Activated naive CD4-positive, alpha-beta T cell treated with anti-CD3 and anti-CD28 coated beads, Interleukin-2, amount 50 U/mL, for 72 hours (primary cell): ENCODE measurements around the gene NOL6. TPM values are rescaled to one million over a fixed set of nuclear protein-coding genes. Genes with fewer than 3 reads are reported as not detected.
A peak's percentile ranks its signal among the peaks of the same experiment; 100 is the strongest.
"Not testable (repeated sequence)": the region's sequence is repeated elsewhere in the genome, so short reads cannot be mapped to it uniquely, and the experiment has no call there.

Experiments
- ATAC-seq, 2 donors: fragments of 150-1000 bp; cut with Tn5 transposase; 2 replicates each; pipeline ENCODE4 v1.10.0; 2021; ENCODE audit warnings: mild to moderate bottlenecking in 2 of 2, moderate library complexity in 2 of 2
- DNase-seq, 2 donors: peaks; one replicate each; pipeline ENCODE4 v3.0.0; 2021 to 2022; ENCODE audit warnings: low spot score in 2 of 2
- H3K27ac Mint-ChIP-seq, 2 donors: one replicate each; pipeline ENCODE4 v1.8.0; 2022; ENCODE audit warnings: mild to moderate bottlenecking in 2 of 2, mixed read lengths in 2 of 2
- H3K36me3 Mint-ChIP-seq, 2 donors: one replicate each; pipeline ENCODE4 v1.8.0; 2022; ENCODE audit warnings: mixed read lengths in 2 of 2
- H3K9me3 Mint-ChIP-seq, 2 donors: one replicate each; pipeline ENCODE4 v1.8.0; 2022; ENCODE audit warnings: mixed read lengths in 2 of 2
- total RNA-seq, 2 donors: library from RNA; stranded (reverse); gene quantifications; one replicate each; pipeline ENCODE4 v1.2.3, GENCODE V29; 2022

Gene NOL6
- total RNA-seq, 2 donors from 2014 or later, result 34.2 to 40.2 TPM

DNA sequence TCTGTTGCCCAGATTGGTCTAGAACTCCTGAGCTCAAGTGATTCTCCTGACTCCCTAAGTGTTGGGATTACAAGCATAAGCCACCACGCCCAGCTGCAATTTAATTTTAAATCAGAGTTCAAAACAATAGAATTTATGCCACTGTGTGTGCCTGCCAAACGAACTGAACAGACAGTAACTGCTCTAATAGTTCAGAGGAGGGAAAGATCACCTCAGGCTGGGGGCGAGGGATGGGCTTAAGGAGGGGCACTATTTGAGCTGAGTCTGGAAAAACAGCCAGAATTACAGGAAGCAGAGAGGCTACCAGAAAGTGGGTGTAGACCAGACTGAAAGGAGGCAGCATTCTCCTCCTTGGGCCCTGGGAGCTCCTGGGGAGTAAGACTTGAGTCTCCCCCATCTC lies 12.2 kb downstream of the NOL6 start:
- ATAC-seq (no peak), DNase-seq (no peak)
- Mint-ChIP-seq H3K9me3 (no peaks in the 10 kb centered on the region), H3K36me3 (peaks cover 0 to 9% of the 10 kb centered on the region in 2 donors), H3K27ac (peak overlapping the region; percentile 31 to 42)

DNA sequence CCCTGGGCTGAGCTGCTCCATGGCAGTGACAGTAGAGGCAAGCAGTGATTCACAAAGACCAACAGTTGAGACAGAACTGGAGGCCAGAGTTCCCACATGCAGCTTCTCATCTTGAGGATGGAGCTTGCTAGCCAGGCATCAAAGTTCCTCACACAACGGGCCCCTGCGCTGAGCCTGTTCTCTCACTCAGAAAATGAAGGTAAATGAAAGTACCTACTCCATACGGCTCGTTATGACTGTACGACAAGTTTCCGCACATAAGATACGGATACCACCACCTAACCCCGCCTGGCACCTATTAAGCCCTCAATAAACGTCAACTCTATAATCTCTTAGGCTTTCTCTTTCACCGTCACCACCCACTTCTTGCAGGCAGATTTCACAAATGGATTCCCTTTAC lies 12.9 kb downstream of the NOL6 start:
- Mint-ChIP-seq H3K36me3 (peaks cover 0 to 9% of the 10 kb centered on the region in 2 donors), H3K9me3 (no peaks in the 10 kb centered on the region), H3K27ac (peak overlapping the region; percentile 31 to 42)
- DNase-seq, result no peak
- ATAC-seq, result no peak

DNA sequence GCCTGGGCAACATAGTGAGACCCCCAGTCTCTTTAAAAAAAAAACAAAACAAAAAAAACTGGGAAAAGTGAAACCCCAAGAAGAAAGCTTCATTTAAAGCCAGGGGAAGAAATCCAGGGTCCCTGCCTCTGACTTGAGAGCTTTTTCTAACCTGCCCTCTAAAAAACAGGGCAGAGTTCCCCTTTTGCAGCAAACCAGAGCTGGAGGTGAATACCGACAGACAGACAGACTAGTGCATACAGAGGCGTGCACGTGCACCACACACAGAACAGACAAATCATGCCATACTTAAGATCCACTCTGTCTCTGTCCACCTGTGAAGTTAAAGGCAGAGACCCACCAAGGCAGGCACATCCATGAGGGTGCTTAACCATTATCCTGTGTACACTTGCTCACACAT lies 14.6 kb downstream of the NOL6 start:
- Mint-ChIP-seq H3K9me3 (no peaks in the 10 kb centered on the region), H3K27ac (peak overlapping the region; percentile 85 to 98), H3K36me3 (peaks cover 0 to 9% of the 10 kb centered on the region in 2 donors)
- DNase-seq (no peak), ATAC-seq (no peak)

DNA sequence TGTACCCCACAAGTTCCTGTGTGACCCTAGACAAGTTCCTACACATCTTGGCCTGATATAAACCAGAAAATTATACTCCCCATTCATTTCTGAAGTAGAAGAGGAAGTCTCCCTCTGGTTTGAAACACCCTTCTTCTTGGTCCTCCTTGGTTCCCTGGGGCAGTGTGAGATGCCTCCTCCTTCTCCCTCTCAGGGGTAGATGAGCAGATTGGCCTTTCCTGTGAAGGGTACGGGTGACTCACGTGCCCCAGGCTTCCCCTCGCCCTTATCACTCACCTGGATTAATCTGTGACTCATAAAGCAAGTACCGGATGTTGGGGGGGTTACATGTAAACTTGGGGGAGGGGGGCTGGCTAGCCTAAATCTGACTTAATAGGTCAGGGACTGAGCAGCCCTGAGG lies 15.3 kb downstream of the NOL6 start:
- DNase-seq, result peak; percentile 49 to 74

DNA sequence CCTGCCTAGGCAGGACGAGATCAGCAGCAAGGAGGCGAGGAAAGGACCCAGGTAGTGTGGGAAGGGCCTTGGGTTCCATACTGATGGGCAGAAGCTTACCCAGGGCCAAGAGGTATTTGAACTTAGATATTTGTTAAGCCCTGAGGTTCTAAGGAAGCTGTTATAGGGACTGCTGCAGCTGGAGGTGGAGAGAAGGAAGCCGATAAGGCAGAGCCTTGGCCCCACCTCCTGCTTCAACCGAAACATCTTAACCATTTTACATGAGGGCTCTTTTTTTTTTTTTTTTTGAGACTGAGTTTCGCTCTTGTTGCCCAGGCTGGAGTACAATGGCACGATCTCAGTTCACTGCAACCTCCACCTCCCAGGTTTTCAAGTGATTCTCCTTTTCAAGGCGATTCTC lies 17.8 kb downstream of the NOL6 start:
- peak in 1 of 2 donors; percentile 17 for DNase-seq
- Mint-ChIP-seq H3K9me3 (no peaks in the 10 kb centered on the region), H3K27ac (peak overlapping the region; percentile 72 to 85), H3K36me3 (no peaks in the 10 kb centered on the region)
- no peak for ATAC-seq

More for the DNA sequence above, 15.3 kb downstream of the NOL6 start:
- peak; percentile 76 to 93 for ATAC-seq
- Mint-ChIP-seq H3K27ac (peak overlapping the region; percentile 85 to 98), H3K9me3 (no peaks in the 10 kb centered on the region), H3K36me3 (peaks cover 0 to 9% of the 10 kb centered on the region in 2 donors)

DNA sequence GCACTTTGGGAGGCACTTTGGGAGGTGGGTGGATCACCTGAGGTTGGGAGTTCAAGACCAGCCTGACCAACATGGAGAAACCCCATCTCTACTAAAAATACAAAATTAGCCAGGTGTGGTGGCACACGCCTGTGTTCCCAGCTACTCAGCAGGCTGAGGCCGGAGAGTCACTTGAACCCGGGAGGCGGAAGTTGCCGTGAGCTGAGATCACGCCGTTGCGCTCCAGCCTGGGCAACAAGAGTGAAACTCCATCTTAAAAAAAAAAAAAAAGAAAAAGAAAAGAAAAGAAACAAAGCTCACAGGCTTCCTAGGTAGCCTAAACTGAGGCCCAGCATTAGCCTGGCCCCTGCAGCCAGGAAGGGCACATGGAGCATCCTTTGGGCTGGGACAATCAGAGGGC lies 18.3 kb downstream of the NOL6 start:
- DNase-seq, H3K9me3 Mint-ChIP-seq, ATAC-seq, H3K36me3 Mint-ChIP-seq: not testable (repeated sequence)
- peak overlapping the region; percentile 72 to 85 for H3K27ac Mint-ChIP-seq

DNA sequence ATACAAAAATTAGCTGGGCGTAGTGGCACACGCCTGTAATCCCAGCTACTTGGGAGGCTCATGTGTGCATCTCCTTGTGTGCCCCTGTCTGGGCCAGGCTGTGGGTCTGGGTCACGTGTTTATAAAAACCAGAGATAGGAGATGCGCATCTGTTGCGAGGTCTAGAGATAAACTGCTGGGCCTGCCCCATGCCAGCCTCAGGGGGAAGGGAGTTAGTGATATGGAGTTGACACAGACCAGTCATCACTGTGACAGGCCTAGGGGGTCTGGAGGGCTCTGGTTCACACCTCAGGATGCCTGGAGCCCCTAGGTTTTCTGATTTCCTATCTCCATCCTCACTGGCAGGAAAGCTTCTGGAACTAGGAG lies 19.1 kb downstream of the NOL6 start:
- H3K36me3 Mint-ChIP-seq, ATAC-seq, DNase-seq, H3K9me3 Mint-ChIP-seq: not testable (repeated sequence)
- H3K27ac Mint-ChIP-seq, result peak overlapping the region; percentile 72 to 84

DNA sequence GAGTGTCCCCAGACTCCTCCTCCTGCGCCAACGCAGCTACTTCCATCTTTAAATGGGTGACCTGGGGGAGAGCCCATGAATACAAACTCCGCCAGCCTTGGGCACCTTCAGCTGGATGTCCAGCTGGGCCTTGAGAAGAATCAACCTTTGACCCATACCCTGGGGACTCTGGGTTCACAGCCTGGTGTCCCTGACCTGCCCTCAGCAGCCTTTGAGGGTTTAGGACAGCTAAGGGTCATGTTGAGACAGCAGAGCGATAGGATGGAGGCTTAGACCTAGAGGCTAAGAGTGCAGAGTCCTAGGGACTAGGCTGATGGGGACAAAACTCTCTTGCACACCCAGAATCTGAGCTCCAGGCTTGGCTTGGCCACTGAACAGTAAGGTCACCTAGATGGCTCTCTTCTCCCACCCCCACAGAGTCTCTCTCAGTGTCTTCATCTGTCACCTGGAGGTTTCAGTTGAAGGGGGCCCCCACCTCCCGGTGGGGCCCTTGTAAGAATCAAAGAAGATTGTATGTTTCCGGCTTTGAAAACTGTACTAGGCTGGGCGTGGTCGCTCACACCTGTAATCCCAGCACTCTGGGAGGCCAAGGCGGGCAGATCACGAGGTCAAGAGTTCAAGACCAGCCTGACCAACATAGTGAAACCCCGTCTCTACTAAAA lies 19.6 kb downstream of the NOL6 start:
- H3K36me3 Mint-ChIP-seq, result no peaks in the 10 kb centered on the region
- H3K27ac Mint-ChIP-seq, result peak overlapping the region; percentile 72 to 84
- DNase-seq (no peak), ATAC-seq (peak in 1 of 2 donors; percentile 9)
- no peaks in the 10 kb centered on the region for H3K9me3 Mint-ChIP-seq

DNA sequence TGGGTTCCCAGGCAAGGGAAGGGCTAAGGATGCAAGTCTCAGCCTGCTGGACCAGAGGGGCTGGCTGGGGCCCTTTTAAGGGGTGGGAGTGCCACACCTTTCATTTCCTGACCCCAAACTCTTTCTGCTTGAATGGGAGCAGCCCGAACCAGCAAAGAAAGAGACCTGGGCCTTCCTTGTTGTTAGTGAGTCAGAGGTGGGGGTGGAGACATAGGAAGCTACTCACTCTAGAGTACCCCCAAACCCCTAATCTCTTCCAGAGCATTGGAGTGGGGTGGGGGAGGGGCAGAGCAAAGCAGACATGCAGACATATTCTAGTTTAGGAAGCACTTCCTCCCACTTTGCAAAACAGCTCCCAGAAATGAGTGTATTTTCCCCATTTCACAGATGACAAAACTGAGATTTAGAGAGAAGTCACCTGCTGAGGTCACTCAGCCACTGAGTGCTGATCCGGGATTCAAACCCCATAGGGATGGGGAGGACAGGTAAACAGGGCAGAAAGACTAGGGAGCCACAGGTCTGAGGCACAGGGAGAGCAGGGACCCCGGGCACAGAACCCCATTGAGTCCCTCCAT lies 20.4 kb downstream of the NOL6 start:
- Mint-ChIP-seq H3K27ac (peak overlapping the region; percentile 72 to 84), H3K9me3 (no peaks in the 10 kb centered on the region), H3K36me3 (no peaks in the 10 kb centered on the region)
- peak; percentile 35 to 49 for ATAC-seq
- DNase-seq, result peak in 1 of 2 donors; percentile 22

DNA sequence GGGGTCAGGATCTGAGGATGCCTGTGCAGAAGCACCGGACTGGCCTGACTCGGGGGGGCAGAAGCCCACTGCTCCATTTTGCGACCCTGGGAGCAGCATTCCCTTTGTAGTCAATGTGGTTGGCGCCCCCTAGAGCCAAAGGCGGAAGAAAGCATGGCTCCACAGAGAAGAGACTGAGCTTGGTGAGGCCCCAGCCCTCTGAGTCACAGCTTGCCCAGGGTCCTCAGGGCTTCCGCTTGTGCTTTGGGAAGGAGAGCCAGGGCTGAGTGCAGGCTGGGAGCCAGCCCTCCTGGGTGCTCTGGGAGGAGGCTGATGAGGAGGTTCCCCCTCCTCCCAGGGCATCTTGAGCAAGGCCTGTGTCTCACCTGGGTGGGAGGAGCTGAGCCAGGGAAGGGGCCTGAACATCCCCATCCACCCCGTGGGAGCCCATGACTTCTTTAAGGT lies 20.9 kb downstream of the NOL6 start:
- Mint-ChIP-seq H3K9me3 (no peaks in the 10 kb centered on the region), H3K36me3 (no peaks in the 10 kb centered on the region), H3K27ac (peak overlapping the region; percentile 60 to 84)
- DNase-seq (peak; percentile 66 to 69), ATAC-seq (peak; percentile 75 to 83)

DNA sequence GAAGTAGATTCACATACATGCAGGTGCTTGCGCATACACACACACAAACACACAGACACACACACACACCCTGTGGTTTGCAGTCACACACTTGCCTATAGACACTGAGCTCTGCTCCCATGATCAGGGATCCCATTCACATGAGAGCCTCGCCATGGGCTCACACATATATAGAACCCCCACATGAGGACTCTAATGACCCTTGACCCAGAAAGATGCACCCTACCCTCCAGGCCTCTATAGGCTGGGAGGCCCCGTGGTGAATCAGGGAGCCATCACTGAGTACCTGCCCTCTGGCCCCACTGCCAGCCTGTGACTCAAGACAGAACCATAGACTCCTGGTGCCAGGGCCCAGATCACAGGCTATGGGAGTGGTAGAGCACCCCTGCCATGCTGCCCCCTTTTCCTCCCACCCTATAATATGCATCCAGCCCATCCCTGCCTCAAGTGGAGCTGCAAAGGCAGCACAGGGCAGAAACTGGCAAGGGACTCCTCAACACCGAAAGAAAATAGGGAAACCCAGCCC lies 23.0 kb downstream of the NOL6 start:
- DNase-seq (no peak), ATAC-seq (no peak)
- H3K27ac Mint-ChIP-seq, result no peak overlapping the region
- H3K36me3 Mint-ChIP-seq, result no peaks in the 10 kb centered on the region
- no peaks in the 10 kb centered on the region for H3K9me3 Mint-ChIP-seq

DNA sequence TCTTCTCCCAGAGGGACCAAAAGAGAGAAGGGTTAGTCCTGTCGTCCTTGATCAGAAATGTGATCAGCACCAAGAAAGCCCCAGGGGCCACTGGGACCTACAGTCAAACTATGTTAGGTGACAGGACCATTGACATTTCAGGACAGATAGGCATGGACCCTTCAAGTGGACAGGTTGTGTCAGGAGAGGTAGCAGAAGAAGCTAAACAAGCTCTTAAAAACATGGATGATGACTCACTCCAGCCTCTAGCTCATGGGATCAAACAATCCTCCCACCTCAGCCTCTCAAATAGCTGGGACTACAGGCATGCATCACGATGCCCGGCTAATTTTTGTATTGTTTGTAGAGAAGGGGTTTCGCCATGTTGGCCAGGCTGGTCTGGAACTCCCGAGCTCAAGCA lies 24.0 kb downstream of the NOL6 start:
- H3K36me3 Mint-ChIP-seq, result no peaks in the 10 kb centered on the region
- no peak overlapping the region for H3K27ac Mint-ChIP-seq
- no peak for ATAC-seq
- no peak for DNase-seq
- no peaks in the 10 kb centered on the region for H3K9me3 Mint-ChIP-seq

DNA sequence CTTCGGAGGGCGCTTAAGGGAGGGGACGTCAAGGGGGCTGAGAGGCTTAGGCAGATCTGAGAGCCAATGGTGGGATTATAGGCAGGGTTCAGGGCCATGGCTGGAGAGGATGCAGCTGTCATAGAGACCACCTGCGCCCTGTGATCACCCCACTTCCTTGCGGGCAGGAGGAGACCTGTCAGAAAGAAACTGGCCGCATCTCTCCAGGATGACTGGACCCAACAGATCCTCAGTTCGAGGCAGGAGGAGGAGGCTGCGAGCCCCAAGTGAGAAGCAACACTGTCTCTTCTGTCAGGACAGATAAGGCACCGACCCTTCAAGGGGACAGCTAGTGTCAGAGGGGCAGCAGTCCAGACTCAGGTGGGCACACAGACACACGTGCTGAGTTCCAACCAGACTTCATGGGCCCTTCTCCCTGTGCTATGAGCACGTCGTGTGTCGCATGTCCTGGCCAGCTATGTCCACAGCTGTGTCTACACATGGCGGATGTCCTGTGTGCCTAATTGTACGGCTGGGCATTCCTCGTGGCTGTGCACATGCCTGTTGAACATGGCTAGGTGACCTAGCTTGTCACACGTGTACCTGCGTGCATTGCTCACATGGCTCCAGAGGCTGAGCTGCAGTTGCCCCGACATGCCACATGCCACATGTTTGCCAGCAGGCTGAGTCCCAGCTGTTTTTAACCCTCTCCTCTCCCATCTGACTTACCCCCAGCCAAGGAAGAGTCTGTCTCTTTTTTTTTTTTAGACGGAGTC lies 25.7 kb downstream of the NOL6 start:
- peak in 1 of 2 donors; percentile 25 for ATAC-seq
- no peak for DNase-seq
- peak overlapping the region; percentile 44 to 90 for H3K27ac Mint-ChIP-seq
- no peaks in the 10 kb centered on the region for H3K36me3 Mint-ChIP-seq
- H3K9me3 Mint-ChIP-seq, result no peaks in the 10 kb centered on the region

DNA sequence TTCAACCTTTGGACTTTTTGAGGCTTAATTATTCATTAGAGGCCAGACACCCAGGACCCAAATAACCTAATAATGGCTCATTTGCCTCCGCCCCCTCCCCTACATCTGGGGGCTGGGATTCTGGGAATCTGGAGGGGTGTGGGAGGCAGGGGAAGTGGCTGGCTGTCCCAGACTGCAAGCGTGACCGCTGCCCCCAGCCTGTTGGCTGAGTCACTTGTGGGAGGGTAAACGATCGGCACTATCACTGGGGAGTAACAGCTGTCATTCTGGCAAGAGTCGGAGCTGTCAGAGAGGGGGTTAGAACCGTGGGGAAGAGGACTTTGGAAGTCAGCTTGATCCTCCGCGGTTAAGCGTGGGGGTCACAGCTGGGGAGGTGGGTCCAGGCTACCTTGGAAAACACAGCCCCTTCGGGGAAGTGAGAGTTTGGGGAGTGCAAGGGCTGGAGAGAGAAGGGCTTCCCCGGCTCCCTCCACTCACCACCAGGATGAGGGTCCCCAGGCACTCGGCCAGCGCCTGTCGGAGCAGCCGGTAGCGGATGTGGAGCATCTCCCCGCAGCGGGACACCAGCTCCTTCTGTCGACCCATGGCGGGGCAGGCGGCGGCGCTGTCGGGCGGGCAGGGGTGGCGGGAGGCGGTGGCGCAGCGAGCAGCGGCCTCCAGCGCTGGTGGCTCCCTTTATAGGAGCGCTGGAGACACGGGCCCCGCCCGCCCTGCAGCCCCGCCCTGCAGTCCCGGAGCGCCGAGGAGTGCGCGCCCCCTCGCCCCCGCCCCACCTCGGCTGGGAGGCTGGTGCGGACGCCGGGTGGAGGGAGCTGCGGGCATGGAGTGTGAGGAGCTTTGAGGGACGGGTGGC lies 26.6 kb downstream of the NOL6 start, which contains the start of gene AQP3:
Gene AQP3, minus strand, starts transcription at position 648 of the 853 bp plus-strand sequence. Its CDS starts 63 bp downstream, at position 585.
- peak; percentile 72 to 79 for DNase-seq
- peak within 1 kb of the TSS; percentile 90 to 99 for H3K27ac Mint-ChIP-seq
- H3K36me3 Mint-ChIP-seq, result no peaks in the 10 kb centered on the region
- ATAC-seq, result peak; percentile 66 to 74
- H3K9me3 Mint-ChIP-seq, result no peaks in the 10 kb centered on the region

DNA sequence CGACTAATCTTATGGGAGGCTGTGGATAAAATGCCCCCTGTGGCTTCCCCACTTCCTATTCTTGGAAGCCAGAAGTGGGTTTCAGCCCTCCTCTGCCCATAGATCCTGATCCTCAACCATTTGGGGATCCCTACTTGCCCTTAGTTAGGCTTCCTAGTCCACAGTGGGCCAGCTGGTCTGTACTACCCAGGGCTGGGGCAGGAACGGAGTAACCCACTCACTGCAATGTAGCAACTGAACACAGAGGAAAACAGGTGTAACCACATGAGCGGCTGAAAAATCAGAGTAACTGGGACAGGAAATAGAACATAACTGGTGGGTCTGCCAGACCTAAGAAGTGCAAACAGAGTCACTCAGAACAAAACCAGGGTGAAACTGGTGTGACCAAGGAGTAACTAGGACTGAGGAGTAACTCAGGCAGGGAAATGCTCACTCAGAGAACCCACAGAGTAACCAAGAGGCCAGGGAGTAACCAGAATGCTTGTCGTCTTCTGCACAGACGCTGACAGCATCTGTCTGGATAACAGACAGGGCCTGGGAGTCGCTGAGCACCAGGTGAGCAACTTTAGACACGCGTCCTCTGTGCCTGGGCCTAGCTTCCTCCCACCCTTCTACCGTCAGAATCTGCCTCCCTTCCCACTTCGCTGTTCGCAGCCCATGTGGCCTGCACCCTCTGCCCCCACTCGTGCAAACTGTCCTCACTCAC lies 27.3 kb downstream of the NOL6 start:
- no peaks in the 10 kb centered on the region for H3K9me3 Mint-ChIP-seq
- ATAC-seq (peak; percentile 83 to 88), DNase-seq (peak; percentile 62 to 75)
- H3K27ac Mint-ChIP-seq, result peak overlapping the region; percentile 90 to 99
- H3K36me3 Mint-ChIP-seq, result no peaks in the 10 kb centered on the region
